ENCODE measurements around the gene SLC35G4. TPM values are rescaled to one million over a fixed set of nuclear protein-coding genes. Genes with fewer than 3 reads are reported as not detected.

SLC35G4 gene
- total RNA-seq, 2 donors from 2014 or later, result not detected

DNA sequence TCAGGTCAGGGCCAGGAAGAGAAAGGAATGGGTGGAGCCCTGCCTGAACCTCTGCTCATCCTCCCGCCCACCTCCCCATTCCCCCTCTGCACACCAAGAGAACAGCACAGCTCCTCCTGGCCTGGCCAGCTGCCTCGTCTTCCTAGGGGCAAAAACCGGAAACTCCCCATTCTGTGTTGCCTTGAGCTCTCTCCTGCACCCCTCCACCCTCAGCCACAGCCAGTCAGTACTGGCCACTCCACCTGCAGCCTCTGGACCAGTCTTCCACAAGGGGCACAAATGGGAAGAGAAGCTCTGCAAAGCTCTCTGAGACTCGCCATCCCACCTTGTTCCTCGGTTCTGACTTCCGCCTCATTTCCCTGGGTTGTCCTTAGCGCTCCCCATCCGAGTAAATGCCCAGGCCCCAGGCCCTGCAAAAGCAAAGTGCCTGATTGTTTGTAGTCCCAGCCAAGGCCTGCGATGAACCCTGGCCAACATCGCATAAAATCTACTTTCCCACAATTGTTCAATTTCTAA lies 39.3 kb upstream of the SLC35G4 start:
- H3K9me3 ChIP-seq, result no peaks in the 10 kb centered on the region

DNA sequence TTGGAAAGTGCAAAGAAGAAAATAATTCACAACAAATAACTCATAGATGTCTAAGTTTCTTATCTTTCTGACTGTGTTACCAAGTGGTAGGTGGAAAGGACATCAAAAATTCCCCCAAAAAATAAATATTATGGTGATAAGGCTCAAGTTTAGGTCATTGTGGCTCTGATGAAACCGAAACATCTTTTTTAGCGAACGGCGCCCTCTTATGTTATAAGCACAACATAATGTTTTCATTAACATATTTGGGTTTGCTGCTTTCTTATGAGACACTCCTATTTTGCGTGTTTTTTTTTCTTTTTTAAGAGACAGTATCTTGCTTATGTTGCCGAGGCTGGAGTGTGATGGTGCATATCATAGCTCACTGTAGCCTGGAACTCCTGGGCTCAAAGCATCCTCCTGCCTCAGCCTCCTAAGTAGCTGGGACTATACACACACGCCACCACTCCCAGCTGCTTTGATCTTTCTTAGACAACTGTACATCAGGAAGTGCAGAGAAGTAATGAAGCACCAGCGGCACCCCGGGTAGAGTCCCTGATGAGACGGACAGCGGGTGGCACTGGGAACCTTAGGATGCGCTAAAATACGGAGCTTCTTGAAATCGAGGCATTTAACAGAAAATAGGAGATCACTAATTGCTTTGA lies 38.5 kb upstream of the SLC35G4 start:
- no peak for TF ChIP-seq CTCF (IDR thresholded peaks at IDR 0.05)
- Histone ChIP-seq H3K4me3 (no peak overlapping the region), H3K4me1 (ENCODE audit: control insufficient read depth in 1 of 2, low read depth in 2 of 2) (no peaks in the 10 kb centered on the region), H3K27ac (no peak overlapping the region), H3K36me3 (no peaks in the 10 kb centered on the region), H3K27me3 (replicated peaks; ENCODE audit: insufficient read depth) (peaks cover 3% of the 10 kb centered on the region), H3K9me3 (no peaks in the 10 kb centered on the region)
- ATAC-seq (ENCODE audit: insufficient number of reproducible peaks, low FRiP score, low read depth) (no peak), DNase-seq (ENCODE audit: low spot score) (no peak)

More for the DNA sequence above, 39.3 kb upstream of the SLC35G4 start:
- H3K4me3 ChIP-seq, result no peak overlapping the region
- no peak for DNase-seq (ENCODE audit: low spot score)
- no peaks in the 10 kb centered on the region for H3K4me1 ChIP-seq (ENCODE audit: control insufficient read depth in 1 of 2, low read depth in 2 of 2)
- H3K36me3 ChIP-seq, result no peaks in the 10 kb centered on the region
- no peak overlapping the region for H3K27ac ChIP-seq
- H3K27me3 ChIP-seq (replicated peaks; ENCODE audit: insufficient read depth), result peaks cover 3% of the 10 kb centered on the region
- TF ChIP-seq CTCF (IDR thresholded peaks at IDR 0.05), result no peak
- ATAC-seq (ENCODE audit: insufficient number of reproducible peaks, low FRiP score, low read depth), result no peak

DNA sequence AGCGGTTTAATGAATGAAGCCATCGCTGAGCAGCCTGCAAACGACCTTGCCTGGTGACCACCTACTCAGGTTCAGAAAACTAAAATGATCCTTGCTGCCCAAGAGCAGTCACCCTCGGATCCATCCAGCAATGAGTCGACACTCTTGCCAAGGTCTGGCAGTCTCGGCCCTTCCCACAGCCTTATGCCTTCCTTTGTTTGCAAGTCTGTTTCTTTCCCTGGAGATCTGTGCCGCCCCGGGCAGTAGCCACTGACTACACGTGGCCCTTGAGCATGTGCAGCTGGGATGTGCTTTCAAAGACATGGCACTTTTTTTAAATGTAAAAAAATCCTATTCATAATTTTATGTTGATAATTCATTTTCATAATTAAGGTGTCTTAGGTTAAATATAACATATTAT lies 37.2 kb upstream of the SLC35G4 start:
- DNase-seq (ENCODE audit: low spot score) (no peak), ATAC-seq (ENCODE audit: insufficient number of reproducible peaks, low FRiP score, low read depth) (no peak)
- H3K4me3 ChIP-seq, result no peak overlapping the region
- TF ChIP-seq CTCF (IDR thresholded peaks at IDR 0.05), result no peak
- H3K4me1 ChIP-seq (ENCODE audit: control insufficient read depth in 1 of 2, low read depth in 2 of 2), result no peaks in the 10 kb centered on the region
- H3K9me3 ChIP-seq, result no peaks in the 10 kb centered on the region
- H3K27me3 ChIP-seq (replicated peaks; ENCODE audit: insufficient read depth), result peaks cover 3% of the 10 kb centered on the region
- H3K36me3 ChIP-seq, result no peaks in the 10 kb centered on the region
- no peak overlapping the region for H3K27ac ChIP-seq

DNA sequence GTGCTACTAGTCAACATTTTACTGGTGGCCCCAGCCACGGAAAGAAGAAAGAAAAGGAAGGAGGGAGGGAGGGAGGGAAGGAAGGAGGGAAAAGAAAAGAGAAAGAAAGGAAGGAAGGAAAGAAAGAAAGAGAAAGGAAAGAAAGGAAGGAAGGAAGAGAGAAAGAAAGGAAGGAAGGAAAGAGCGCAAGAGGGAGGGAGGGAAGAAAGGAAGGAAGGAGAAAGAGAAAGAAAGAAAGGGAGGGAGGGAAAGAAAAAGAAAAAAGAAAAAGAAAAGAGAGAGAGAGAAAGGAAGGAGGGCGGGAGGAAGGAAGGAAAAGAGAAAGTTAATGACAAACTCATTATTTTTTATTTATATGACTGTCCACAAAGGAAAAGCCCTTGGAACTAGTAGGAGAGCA lies 34.9 kb upstream of the SLC35G4 start:
- no peak for TF ChIP-seq CTCF (IDR thresholded peaks at IDR 0.05)
- H3K36me3 ChIP-seq, result no peaks in the 10 kb centered on the region
- H3K27me3 ChIP-seq (replicated peaks; ENCODE audit: insufficient read depth), result peaks cover 3% of the 10 kb centered on the region
- no peak overlapping the region for H3K4me3 ChIP-seq
- ATAC-seq (ENCODE audit: insufficient number of reproducible peaks, low FRiP score, low read depth) (no peak), DNase-seq (ENCODE audit: low spot score) (no peak)
- H3K4me1 ChIP-seq (ENCODE audit: control insufficient read depth in 1 of 2, low read depth in 2 of 2), result no peaks in the 10 kb centered on the region
- H3K27ac ChIP-seq, result no peak overlapping the region
- H3K9me3 ChIP-seq, result no peaks in the 10 kb centered on the region

DNA sequence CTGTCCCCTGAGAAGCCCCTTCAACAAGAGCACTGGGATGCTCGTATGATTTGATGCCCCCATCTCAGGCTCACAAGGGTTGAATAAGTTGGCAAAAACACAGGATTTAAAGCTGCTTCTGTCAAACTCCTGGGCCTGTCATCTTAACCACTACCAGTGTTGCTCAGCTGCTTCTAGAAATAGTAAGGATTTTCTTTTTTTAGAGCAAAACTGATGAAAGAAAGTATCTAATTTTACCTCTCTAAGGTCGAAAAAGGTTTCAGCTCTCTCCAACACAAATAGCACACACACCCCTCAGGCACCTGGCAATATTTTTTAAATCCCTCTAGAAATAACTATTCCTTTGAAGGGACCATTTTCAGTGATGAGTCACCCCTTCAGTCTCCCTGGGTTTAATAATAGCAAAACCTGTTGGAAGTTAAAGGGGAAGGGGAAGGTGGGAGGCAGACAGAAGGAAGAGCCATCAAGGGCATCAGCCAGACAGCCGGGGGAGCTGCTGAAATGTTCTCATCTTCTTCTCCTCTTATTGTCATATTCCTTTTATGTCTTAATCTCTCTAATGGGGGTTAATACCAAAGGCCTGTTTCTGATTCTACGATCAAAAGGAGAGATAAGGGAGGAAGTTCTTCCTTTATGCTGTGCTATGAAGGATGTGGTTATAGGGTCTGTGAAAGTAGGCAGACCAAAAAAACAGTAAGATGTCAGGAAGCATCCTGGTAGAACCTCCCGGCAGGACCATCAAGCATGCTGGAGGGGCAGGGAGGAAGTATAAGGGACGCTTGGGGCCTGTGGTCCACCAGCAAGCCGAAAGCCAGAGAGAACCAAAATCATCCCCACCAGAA lies 31.9 kb upstream of the SLC35G4 start:
- Histone ChIP-seq H3K9me3 (no peaks in the 10 kb centered on the region), H3K27ac (no peak overlapping the region), H3K4me1 (ENCODE audit: control insufficient read depth in 1 of 2, low read depth in 2 of 2) (no peaks in the 10 kb centered on the region), H3K4me3 (no peak overlapping the region), H3K27me3 (replicated peaks; ENCODE audit: insufficient read depth) (no peaks in the 10 kb centered on the region), H3K36me3 (no peaks in the 10 kb centered on the region)
- no peak for TF ChIP-seq CTCF (IDR thresholded peaks at IDR 0.05)
- ATAC-seq (ENCODE audit: insufficient number of reproducible peaks, low FRiP score, low read depth) (no peak), DNase-seq (ENCODE audit: low spot score) (no peak)
